Measurements from ENCODE around the gene NPSR1.

DNA sequence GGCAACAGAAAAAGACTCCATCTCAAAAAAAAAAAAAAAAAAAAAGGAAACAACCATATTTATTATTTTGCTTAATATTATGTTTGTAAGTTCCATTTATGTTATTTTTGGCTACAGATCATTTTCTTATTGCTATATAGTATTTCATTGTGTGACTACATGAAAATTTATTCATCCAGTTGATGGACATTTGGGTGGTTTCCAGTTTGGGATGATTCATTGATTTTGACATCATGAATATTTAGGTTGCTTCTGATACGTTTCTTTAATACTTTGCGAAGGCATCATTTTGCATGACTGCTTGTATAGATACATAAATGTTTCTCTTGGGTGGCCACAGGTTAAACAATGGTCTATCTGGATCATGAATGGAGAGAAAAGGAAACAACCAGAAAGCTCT, 2.0 kb upstream of the NPSR1 start:
- TF ChIP-seq CTCF (IDR thresholded peaks at IDR 0.05 in 4 of 5, conservative IDR thresholded peaks at IDR 0.05 in 1 of 5) (no peak), POLR2A (IDR thresholded peaks at IDR 0.05) (no peak)
